Smooth muscle cell of the brain vasculature (primary cell): Measurements from ENCODE around the gene GEMIN2.
"Not testable (repeated sequence)": the region's sequence is repeated elsewhere in the genome, so short reads cannot be mapped to it uniquely, and the experiment has no call there.

ENCODE experiments used
- DNase-seq: peaks from one replicate; pipeline ENCODE4 v3.0.0-alpha.2; 2012; ENCODE audit warnings: low read depth, low spot score

Gene GEMIN2

GRCh38 chr14:39109893-39110715 lies 4.0 kb upstream of the GEMIN2 start:
- no peak for DNase-seq

GRCh38 chr14:39113685-39114072 lies 444 bp upstream of the GEMIN2 start:
- no peak for DNase-seq

GRCh38 chr14:39122330-39123138 lies 8.4 kb downstream of the GEMIN2 start:
- DNase-seq = no peak

DNA sequence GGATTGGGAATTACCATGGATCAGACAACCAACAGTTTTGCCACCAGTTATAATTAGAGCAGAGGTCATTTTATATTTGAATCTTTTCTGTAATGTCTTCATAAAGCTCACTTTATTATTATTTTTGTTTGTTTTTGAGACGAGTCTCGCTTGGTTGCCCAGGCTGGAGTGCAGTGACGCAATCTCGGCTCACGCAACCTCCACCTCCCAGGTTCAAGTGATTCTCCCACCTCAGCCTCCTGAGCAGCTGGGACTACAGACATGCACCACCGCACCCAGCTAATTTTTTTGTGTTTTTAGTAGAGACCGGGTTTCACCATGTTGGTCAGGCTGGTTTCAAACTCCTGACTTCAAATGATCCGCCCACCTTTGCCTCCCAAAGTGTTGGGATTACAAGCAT lies 23.7 kb downstream of the GEMIN2 start:
- not testable (repeated sequence) for DNase-seq

DNA sequence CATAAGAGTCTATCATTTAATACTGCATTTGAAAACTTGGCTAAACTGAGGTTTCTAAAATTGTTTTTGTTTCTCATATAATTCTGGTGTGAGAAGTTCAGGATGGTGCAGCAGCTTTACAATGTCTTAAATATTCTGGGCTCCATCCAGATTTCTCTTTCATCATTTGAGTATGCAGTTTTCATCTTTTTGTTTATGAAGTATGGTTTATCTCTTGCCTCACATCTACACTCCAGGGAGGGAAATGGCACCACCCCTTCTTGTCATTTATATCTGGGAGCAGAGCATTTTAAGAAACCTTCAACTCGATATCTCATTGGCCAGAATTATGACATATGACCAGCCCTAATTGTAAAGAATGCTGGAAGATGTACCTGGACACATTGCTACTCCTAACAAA lies 24.3 kb downstream of the GEMIN2 start:
- no peak for DNase-seq

- DNase-seq = no peak
Measured at GRCh38 chr14:39140170-39140569, 26.0 kb downstream of the GEMIN2 start.

- not testable (repeated sequence) for DNase-seq
Measured at GRCh38 chr14:39141623-39142022, 27.5 kb downstream of the GEMIN2 start.

GRCh38 chr14:39143226-39143625 lies 29.1 kb downstream of the GEMIN2 start:
- DNase-seq = not testable (repeated sequence)

DNA sequence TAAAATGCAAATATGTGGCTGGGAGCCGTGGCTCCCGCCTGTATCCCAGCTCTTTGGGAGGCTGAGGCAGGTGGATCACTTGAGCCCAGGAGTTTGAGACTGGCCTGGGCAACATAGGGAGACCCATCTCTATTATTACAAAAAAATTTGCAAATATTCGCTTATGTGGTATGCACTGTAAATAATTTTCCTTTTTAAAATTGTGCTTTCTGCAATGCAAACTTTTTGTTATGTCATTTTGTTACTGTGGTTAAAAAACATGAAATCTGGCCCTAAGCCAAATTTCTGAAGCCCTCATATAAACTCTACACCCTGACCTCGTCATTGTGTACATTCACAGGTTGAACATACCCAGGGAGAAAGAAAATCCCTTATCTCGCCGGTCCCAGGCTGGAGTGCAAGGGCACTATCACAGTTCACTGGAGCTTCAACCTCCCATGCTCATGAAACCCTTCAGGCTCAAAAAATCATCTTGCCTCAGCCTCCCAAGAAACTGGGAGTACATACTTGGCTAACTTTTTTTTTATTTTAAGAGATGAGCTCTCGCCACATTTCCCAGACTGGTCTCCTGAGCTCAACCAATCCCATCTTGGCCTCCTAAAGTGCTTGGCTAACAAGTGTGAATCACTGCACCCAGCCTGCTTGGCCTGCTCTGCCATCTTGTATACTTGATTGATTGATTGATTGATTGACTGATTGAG lies 31.3 kb downstream of the GEMIN2 start:
- no peak for DNase-seq

- no peak for DNase-seq
Measured at GRCh38 chr14:39154594-39155189, 40.6 kb downstream of the GEMIN2 start.

GRCh38 chr14:39157491-39157890 lies 43.4 kb downstream of the GEMIN2 start:
- no peak for DNase-seq

- no peak for DNase-seq
Measured at GRCh38 chr14:39158222-39158858, 44.2 kb downstream of the GEMIN2 start.

DNA sequence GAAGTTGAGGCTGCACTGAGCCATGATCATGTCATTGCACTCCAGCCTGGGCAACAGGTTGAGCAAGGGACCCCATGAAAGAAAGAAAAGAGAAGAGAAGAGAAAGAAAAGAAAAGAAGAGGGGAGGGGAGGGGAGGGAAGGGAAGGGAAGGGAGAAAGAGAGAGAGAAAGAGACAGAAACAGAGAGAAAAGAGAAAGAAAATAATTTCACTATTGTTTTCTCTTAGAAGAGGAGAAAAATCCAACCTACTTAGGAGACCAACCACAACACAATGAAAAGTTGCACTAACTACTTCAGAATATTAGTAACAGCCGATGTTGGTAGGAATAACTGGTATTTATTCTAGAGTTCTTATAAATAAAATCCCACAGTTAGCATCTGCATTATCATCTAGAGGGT lies 46.4 kb downstream of the GEMIN2 start:
- DNase-seq = no peak

DNA sequence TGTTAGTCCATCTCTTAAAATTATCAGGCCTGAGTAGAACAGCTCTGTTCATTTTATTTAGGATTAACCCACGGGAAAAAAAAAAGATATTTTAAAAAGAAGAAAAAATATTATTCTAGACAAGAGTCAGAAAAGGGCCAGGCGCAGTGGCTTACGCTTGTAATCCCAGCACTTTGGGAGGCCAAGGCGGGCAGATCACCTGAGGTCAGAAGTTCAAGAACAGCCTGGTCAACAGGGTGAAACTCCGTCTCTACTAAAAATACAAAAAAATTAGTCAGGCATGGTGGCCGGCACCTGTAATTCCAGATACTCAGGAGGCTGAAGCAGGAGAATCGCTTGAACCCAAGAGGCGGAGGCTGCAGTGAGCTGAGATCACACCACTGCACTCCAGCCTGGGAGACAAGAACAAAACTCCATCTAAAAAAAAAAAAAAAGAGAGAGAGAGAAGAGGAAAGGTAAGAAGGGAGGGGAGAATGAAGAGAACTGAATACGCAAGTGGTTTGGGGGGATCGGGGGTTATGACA lies 53.7 kb downstream of the GEMIN2 start:
- not testable (repeated sequence) for DNase-seq

DNA sequence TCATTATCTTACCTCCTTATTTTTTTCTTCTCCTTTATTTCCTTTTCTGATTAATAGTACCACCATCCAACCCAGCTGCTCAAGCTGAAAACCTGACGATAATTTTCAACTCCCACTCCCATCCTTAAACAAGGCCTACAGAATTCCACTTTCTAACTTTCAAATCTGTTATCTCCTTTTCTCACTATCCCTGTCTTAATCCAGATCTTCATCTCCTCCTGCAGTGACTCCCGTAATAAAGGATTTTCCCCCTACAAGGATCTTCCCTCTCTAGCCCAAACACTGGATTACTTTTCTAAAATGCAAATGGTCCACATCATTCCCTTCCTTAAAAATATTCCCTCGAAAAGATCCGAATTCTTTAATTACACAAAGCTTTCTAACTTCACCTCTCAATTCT lies 54.5 kb downstream of the GEMIN2 start:
- DNase-seq = no peak

DNA sequence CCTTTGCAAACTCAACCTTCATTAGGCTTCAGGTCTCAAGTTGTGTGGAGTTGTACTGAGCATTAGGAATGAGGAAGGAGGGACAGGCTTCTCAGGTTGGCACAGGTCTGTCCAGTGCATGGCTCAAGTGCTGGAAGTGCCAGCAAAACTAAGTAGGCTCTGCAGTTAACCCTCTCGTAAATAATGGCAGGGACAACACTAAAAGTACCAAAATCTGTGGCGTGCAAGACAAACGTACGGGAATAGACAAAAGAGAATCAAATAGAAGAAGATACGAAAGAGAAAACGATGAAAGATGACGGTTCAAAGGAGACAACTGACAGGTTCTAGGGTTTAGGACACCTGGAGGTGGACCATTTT lies 55.4 kb downstream of the GEMIN2 start:
- DNase-seq = no peak

DNA sequence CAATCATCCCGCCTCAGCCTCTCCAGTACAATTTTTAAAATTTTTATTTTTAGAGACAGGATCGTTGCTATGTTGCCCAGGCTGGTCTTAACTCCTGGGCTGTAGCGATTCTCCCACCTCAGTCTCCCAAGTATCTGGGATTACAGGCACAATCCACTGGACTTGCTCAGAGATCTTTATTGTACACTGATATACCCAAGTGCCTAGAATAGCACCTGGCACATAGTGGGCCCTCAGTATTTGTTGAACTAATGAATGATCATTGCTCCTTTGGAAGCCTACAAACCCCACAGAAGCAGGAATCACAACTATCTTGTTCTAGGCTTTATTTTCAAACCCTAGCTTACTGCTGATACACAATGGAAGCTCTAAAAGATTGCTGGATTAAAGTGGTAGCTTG lies 59.1 kb downstream of the GEMIN2 start:
- no peak for DNase-seq

GRCh38 chr14:39174560-39175444 lies 60.7 kb downstream of the GEMIN2 start, which contains the start of gene PNN:
Gene PNN (plus strand): TSS chr14:39175254. CDS start chr14:39175280, 26 bp downstream.
- peak; percentile 99 for DNase-seq

DNA sequence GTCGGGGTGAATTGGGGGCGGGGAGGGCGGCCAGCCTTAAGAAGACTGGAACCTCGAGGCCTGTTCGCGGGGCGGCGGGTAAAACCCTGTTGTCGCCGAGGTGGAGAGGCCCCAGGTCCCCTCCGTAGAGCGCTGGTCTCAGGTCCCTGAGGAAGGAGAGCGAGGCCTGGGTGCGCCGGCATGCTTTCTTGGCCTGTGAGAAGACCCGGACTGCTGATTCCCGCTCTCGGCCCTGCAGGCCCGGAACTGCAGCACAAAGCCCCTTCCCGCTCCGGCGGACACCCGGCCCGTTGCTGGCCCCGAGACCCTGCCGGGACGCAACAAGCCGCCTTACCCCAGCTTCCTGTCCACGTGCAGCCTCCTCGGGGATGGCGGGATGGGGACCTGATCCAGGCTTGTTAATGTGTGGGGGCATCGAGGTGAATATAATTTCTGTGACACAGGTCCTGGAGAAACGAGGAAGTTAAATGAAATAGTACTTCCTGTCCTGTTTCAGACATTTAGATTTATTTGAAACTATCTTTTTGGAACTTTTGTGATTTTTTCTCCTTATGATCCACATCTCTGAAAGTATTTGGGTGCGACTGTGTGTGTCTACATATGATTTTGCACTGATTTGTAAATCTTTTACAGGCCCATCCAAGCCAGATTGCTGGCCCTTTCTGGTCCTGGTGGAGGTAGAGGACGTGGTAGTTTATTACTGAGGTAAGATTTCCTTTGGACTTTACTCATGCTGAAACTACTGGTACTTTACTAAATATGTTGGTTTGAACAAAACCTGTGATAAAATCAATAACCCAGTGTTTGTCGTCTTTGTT lies 61.5 kb downstream of the GEMIN2 start:
- no peak for DNase-seq
